Activated CD4-positive, alpha-beta T cell treated with anti-CD3 and anti-CD28 coated beads, Interleukin-2, amount 10 ng/mL, durations not matched to agents 24 days and 14 days (primary cell): ENCODE data around the gene LDHAL6B. TPM values are rescaled to one million over a fixed set of nuclear protein-coding genes. Genes with fewer than 3 reads are reported as not detected.
A peak's percentile ranks its signal among the peaks of the same experiment; 100 is the strongest.

ENCODE experiments used
- DNase-seq: peaks from one replicate; pipeline ENCODE4 v3.0.0; 2022
- H3K27ac Mint-ChIP-seq: one replicate; pipeline ENCODE4 v1.8.0; 2022; ENCODE audit warnings: mild to moderate bottlenecking, mixed read lengths
- H3K27me3 Mint-ChIP-seq: one replicate; pipeline ENCODE4 v1.8.0; 2022; ENCODE audit warnings: mixed read lengths
- H3K36me3 Mint-ChIP-seq: one replicate; pipeline ENCODE4 v1.8.0; 2022; ENCODE audit warnings: low read depth, mild to moderate bottlenecking, mixed read lengths
- H3K4me1 Mint-ChIP-seq: one replicate; pipeline ENCODE4 v1.8.0; 2021; ENCODE audit warnings: mixed read lengths
- H3K4me3 Mint-ChIP-seq: one replicate; pipeline ENCODE4 v1.8.0; 2022; ENCODE audit warnings: mild to moderate bottlenecking, moderate library complexity, mixed read lengths
- H3K9me3 Mint-ChIP-seq: one replicate; pipeline ENCODE4 v1.8.0; 2021; ENCODE audit warnings: mixed read lengths
- intact Hi-C: fragments of 100-400 bp; cut with micrococcal nuclease; formaldehyde crosslinking; loops from one replicate; pipeline ENCODE4 v1.15.1; 2023
- total RNA-seq: library from RNA; stranded (reverse); gene quantifications from 2 replicates; pipeline ENCODE4 v1.2.3, GENCODE V29; 2022

The LDHAL6B gene
- total RNA-seq, 1 donor from 2014 or later: not detected

- Mint-ChIP-seq H3K27ac (peak overlapping the region; percentile 11), H3K4me3 (no peak overlapping the region), H3K9me3 (no peaks in the 10 kb centered on the region)
These were observed 50.5 kb downstream of the LDHAL6B start for GRCh38 chr15:59257140-59257539.

More at GRCh38 chr15:59257140-59257539, 50.5 kb downstream of the LDHAL6B start:
- DNase-seq: no peak
- no peaks in the 10 kb centered on the region for H3K27me3 Mint-ChIP-seq
- H3K36me3 Mint-ChIP-seq: peaks cover 24% of the 10 kb centered on the region
- H3K4me1 Mint-ChIP-seq: peaks cover 45% of the 10 kb centered on the region
- intact Hi-C loops: loop anchor here (2.0 kb wide), 1 partner anchor 18 kb away; no protein-coding TSS in a partner anchor

Other genes with a start within 250 kb of the LDHAL6B start
- 32.9 and 35.1 TPM in 2 replicates for gene RNF111, start 219.2 kb upstream of the LDHAL6B start, total RNA-seq
- 38.6 and 39.2 TPM in 2 replicates for gene CCNB2, start 101.7 kb upstream of the LDHAL6B start, total RNA-seq
- 34.5 and 45.1 TPM in 2 replicates for gene MYO1E, start 166.0 kb downstream of the LDHAL6B start, total RNA-seq
- gene FAM81A, start 231.3 kb downstream of the LDHAL6B start, total RNA-seq: 0.47 and 1.9 TPM in 2 replicates